ENCODE results near the gene SLC1A1.

Gene SLC1A1

DNA sequence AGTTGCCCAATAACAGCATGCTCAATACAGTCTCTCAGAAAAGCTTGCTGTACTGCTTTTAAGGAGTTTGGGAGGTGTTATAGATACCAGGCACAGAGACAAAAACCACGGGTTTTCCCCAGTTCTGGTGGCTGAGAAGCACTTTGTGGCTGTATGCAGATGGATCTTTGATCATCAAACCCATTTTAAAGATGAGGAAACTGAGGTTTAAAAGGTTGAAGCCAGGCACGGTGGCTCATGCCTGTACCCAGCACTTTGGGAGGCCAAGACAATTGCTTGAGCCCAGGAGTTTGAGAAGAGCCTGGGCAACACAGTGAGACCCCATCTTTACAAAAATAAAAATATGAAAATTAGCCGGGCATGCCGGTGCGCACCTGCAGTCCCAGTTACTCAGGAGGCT lies 125.5 kb downstream of the SLC1A1 start:
- DNase-seq (ENCODE audit: low read depth in 3 of 3, low spot score in 1 of 3): no peak

DNA sequence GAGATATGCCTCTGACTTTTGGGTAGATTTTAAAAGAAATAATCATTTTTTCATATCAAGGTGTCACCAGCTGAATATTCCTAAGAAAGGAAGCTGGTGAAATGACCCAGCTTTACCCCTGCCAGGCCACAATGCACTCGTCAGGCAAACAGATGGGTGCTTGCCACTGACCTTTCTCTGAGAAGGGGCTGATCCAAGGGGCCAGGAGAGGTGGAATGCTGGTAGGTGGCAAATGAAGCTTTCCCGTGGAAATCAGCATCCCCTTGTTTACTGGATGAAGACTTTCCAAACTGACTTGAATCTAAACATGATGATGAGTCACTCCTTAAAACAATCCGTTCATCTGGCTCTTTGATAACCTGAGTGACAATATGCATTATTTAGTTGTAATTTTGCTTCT lies 127.5 kb downstream of the SLC1A1 start:
- no peak for DNase-seq (ENCODE audit: low read depth in 3 of 3, low spot score in 1 of 3)

DNA sequence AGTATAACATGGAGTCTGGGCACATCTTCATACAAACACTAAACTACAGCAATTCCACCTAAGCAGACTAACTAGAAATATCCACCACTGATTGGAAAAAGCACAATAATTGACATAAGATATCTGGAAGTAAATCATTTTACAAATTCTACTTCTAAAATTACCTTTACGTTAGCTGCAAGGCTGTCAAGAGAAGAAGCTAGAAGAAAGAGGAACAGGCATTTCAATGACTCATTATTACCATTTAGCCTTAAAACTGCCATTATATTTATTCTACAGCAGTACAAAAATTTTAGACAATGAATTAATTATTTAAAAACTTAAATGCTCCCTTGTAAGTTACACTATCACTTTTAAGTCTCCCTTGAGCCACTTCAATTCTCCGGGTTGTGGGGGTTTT lies 128.4 kb downstream of the SLC1A1 start:
- DNase-seq (ENCODE audit: low read depth in 3 of 3, low spot score in 1 of 3): no peak

DNA sequence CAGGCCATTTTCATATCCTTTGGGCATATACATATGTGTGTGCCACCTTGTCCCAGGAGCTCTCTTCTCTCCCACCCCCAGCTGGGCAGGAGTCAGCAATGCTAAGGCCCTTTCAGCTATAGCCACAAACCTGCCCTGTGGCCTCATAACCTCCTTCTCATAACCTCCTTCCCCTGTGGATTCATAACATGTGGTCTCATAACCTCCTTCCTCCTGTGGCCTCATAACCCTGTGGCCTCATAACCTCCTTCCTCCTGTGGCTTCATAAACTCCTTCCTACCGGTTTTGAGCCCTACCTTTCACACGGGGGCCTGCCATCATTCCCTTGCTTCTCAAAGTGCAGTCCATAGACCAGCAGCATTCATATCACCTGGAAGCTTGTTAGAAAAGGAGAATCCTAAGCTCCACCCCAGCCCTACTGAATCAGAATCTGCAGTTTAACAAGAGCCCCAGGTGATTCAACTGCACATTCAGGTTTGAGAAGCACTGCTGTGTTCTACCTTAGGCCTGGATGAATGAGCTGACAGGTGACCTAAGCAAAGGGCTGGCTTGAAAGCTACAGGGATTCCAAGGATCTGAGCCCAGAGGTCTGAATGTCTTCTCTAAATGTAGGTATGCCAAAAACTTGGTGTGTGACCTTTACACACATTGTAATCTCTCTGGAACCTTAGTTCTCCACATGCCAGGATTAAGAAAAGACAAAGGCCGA lies 129.9 kb downstream of the SLC1A1 start:
- no peak for DNase-seq (ENCODE audit: low read depth in 3 of 3, low spot score in 1 of 3)

DNA sequence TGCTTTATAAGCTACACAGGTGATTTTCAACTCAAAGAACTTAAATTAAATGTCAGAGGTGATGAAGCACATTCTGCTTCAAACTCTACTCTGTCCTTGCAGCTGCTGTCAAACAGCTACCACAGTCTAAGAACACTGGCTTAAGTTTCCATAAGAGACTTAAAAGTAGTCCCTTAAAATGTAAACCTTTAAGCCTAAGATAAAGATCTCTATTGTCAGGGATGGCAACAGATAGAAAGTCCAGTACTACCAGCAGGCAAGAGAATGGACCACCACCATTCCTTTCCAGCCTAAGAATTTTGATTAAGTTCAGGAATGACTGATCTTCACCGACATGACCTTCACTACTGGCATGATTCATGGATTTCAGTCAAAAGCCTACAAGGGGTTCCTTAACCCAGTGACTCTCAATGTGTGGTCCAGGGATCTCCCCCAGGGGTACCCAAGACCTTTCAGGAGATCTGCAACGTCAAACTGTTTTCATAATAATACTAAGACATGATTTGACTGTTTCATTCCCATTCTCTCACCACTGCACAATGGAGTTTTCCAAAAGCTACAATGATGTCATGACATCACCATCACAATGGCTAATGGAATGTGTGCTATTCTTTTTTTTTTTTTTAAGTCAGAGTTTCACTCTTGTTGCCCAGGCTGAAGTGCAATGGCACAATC lies 130.8 kb downstream of the SLC1A1 start:
- no peak for DNase-seq (ENCODE audit: low read depth in 3 of 3, low spot score in 1 of 3)

DNA sequence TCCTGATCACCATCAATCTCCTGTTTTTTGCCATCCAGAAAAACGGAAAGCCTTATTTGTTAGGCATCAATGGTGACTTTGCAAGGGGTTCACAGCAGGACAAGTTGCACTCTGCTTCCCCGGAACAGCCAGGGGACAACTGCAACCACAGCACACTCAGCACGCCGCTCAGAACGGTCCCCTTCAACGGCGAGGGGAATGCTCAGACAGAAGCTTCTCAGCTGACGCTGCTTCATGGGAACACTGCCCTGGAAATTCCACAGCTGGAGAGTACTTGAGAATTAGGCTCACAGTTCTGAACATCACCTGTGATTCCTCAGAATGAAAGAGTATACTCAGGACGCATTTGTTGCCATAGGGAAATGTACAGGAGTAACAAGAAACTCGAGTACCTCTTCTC lies 131.7 kb downstream of the SLC1A1 start:
- DNase-seq (ENCODE audit: low read depth in 3 of 3, low spot score in 1 of 3): no peak

DNA sequence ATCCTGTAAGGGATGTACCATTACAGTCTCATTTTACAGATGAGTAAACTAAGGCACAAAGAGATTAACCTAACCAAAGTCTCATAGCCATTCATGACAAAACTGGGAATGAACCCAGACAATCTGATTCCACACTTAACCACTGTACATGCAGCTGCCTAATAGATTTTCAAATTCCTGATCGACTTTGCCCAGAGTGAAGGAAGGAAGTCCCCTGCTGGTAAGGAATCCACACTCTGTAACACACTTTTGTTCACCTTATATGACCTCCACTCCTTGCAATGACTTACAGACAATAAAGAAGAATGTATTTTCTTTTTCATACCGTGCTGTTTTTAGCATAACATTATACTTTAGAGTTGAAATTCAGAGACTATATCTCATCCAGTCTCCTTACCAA lies 140.6 kb downstream of the SLC1A1 start:
- DNase-seq (ENCODE audit: low read depth in 3 of 3, low spot score in 1 of 3): no peak

Measured in stimulated activated CD4-positive, alpha-beta T cell treated with anti-CD3 and anti-CD28 coated beads, TNF-alpha, amount 100 ng/mL, for 1 hour (primary cell).